Endodermal cell (in vitro differentiated cells): Measurements from ENCODE around the gene KIAA1671. TPM values are rescaled to one million over a fixed set of nuclear protein-coding genes. Genes with fewer than 3 reads are reported as not detected.

Source experiments
- DNase-seq: peaks from one replicate; pipeline ENCODE4 v3.0.0-alpha.2; 2017
- H3K27ac ChIP-seq: 2 replicates; pipeline ENCODE4 v1.5.1; 2013; ENCODE audit warnings: mild to moderate bottlenecking, low read depth, low read length, moderate library complexity
- H3K27me3 ChIP-seq: 2 replicates; pipeline ENCODE4 v1.6.1; 2013; ENCODE audit warnings: mild to moderate bottlenecking, low read length, moderate library complexity; ENCODE audit not compliant: insufficient read depth, control insufficient read depth, poor library complexity, severe bottlenecking
- H3K36me3 ChIP-seq: 2 replicates; pipeline ENCODE4 v1.7.0; 2013; ENCODE audit warnings: mild to moderate bottlenecking, low read length, moderate library complexity; ENCODE audit not compliant: control insufficient read depth, insufficient read depth
- H3K4me1 ChIP-seq: one replicate; pipeline ENCODE4 v1.7.0; 2013; ENCODE audit warnings: low read length; ENCODE audit not compliant: control insufficient read depth, insufficient read depth
- H3K4me3 ChIP-seq: 2 replicates; pipeline ENCODE4 v1.5.1; 2013; ENCODE audit warnings: mild to moderate bottlenecking, low read length, moderate library complexity
- H3K9ac ChIP-seq: 2 replicates; pipeline ENCODE4 v1.6.1; 2013; ENCODE audit warnings: mild to moderate bottlenecking, low read length, moderate library complexity; ENCODE audit not compliant: poor library complexity, severe bottlenecking; ENCODE audit errors: extremely low read depth
- H3K9me3 ChIP-seq: 2 replicates; pipeline ENCODE4 v1.6.1; 2013; ENCODE audit warnings: mild to moderate bottlenecking, low read length, moderate library complexity; ENCODE audit not compliant: control insufficient read depth
- H3K27ac Mint-ChIP-seq: 2 replicates; pipeline ENCODE4 v1.8.0; 2020; ENCODE audit warnings: mixed read lengths
- H3K27me3 Mint-ChIP-seq: 2 replicates; pipeline ENCODE4 v1.8.0; 2021; ENCODE audit warnings: mild to moderate bottlenecking, mixed read lengths; ENCODE audit not compliant: insufficient read depth
- H3K36me3 Mint-ChIP-seq: 2 replicates; pipeline ENCODE4 v1.8.0; 2020; ENCODE audit warnings: low read depth, mixed read lengths
- H3K4me1 Mint-ChIP-seq: 2 replicates; pipeline ENCODE4 v1.8.0; 2020; ENCODE audit warnings: mixed read lengths
- H3K4me3 Mint-ChIP-seq: 2 replicates; pipeline ENCODE4 v1.8.0; 2020; ENCODE audit warnings: mild to moderate bottlenecking, moderate library complexity, mixed read lengths
- H3K9me3 Mint-ChIP-seq: 2 replicates; pipeline ENCODE4 v1.8.0; 2020; ENCODE audit warnings: mild to moderate bottlenecking, mixed read lengths
- CTCF ChIP-seq: fragments of 200-600 bp; sonication (generic); conservative IDR thresholded peaks from 2 replicates; pipeline ENCODE4 v1.5.0; 2021; ENCODE audit warnings: antibody characterized with exemption, mild to moderate bottlenecking
- WGBS, 2 experiments: methylation state at CpG; one replicate each; pipeline versions ENCODE4 v1.1.5 to v1.1.7; 2013; ENCODE audit warnings: missing lambda C conversion rate in 2 of 2, mixed read lengths in 1 of 2; ENCODE audit not compliant: insufficient coverage in 1 of 2, insufficient read length in 1 of 2; 5-methylcytosine and 5-hydroxymethylcytosine counted together
- total RNA-seq, 2 donors: library from RNA; stranded (reverse); fragmentation: NEBNext Ultra II Directional in 1 of 2; extraction: Animal tissue kit (Norgen Biotek cat#: 25700) in 1 of 2; gene quantifications; 2 replicates in 1 of 2; 3 replicates in 1 of 2; pipeline ENCODE4 v1.2.1, GENCODE V29; 2021

KIAA1671 gene
- total RNA-seq, 2 donors from 2014 or later: 38.8 to 43.7 TPM

DNA sequence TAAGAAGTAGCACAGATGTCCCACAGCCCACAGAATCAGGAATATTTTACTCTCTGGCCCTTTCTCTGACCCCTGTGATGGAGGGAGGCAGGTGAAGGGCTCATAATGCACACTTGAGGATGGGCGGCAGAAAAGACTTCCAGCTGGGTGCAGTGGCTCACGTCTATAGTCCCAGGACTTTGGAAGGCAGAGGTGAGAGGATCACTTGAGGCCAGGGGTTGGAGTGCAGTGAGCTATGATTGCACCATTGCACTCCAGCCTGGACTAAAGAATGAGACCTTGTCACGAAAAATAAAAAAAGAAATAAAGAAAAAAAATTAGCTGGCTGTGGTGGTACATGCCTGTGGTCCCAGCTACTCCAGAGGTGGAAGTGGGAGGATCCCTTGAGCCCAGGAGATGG, 233.6 kb downstream of the KIAA1671 start:
- no peaks in the 10 kb centered on the region for H3K27me3 Mint-ChIP-seq
- Histone ChIP-seq H3K27me3 (no peaks in the 10 kb centered on the region), H3K36me3 (peaks cover 31% of the 10 kb centered on the region), H3K27ac (no peak overlapping the region), H3K9ac (no peak overlapping the region), H3K4me1 (no peaks in the 10 kb centered on the region), H3K4me3 (no peak overlapping the region), H3K9me3 (no peaks in the 10 kb centered on the region)
- peaks cover 4% of the 10 kb centered on the region for H3K9me3 Mint-ChIP-seq
- WGBS, 2 experiments: 82 to 94% methylated on average over 3 of the region's 3 CpGs
- no peak for TF ChIP-seq CTCF
- no peak for DNase-seq
- H3K36me3 Mint-ChIP-seq: peaks cover 68% of the 10 kb centered on the region
- no peaks in the 10 kb centered on the region for H3K4me1 Mint-ChIP-seq
- no peak overlapping the region for H3K27ac Mint-ChIP-seq
- no peak overlapping the region for H3K4me3 Mint-ChIP-seq

DNA sequence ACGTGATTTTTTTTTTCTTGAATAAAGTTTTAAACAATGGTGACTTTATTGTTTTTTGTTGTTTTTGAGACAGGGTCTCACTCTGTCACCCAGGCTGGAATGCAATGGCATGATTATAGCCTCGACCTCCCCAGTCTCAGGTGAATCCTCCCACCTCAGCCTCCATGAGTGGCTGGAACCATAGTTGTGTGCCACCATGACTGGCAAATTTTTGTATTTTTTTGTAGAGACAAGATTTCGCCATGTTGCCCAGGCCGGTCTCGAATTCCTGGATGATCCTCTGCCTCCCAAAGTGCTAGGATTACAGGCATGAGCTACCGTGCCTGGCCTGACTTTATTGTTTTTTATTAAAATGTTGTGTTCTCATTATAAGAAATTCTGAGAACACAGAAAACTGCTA, 235.0 kb downstream of the KIAA1671 start:
- no peak overlapping the region for H3K27ac ChIP-seq
- Mint-ChIP-seq H3K4me3 (no peak overlapping the region), H3K4me1 (no peaks in the 10 kb centered on the region), H3K36me3 (peaks cover 68% of the 10 kb centered on the region), H3K27me3 (no peaks in the 10 kb centered on the region), H3K9me3 (peaks cover 4% of the 10 kb centered on the region), H3K27ac (no peak overlapping the region)
- H3K9me3 ChIP-seq: no peaks in the 10 kb centered on the region
- H3K4me3 ChIP-seq: no peak overlapping the region
- H3K36me3 ChIP-seq: peaks cover 31% of the 10 kb centered on the region
- H3K9ac ChIP-seq: no peak overlapping the region
- no peaks in the 10 kb centered on the region for H3K27me3 ChIP-seq
- TF ChIP-seq CTCF: no peak
- WGBS, 2 experiments: 93 to 95% methylated on average over 6 of the region's 6 CpGs
- DNase-seq: no peak
- no peaks in the 10 kb centered on the region for H3K4me1 ChIP-seq

DNA sequence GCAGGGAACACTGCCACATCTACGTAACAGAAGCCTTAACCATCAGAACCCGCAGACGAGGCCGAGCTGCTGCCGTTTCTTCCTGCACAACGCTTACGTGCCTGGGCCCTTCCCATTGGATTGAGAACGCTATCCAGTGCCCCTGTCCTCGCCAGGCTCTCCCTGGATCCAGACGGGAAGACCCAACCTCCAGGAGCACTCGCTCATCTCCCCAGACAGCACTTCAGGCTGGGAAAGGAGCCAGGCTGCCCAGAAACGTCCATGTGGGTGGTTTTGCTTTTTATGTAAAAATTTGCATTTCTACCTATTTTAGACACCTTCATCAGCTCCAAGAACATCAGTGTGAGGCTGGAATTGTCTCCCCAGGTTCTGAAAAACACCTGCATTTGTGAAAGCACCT, 239.9 kb downstream of the KIAA1671 start:
- no peaks in the 10 kb centered on the region for H3K9me3 ChIP-seq
- H3K9ac ChIP-seq: no peak overlapping the region
- no peak for TF ChIP-seq CTCF

More for the DNA sequence above, 239.9 kb downstream of the KIAA1671 start:
- H3K4me1 Mint-ChIP-seq: no peaks in the 10 kb centered on the region
- DNase-seq: no peak
- WGBS, 2 experiments: 91 to 94% methylated on average over 10 to 12 of the region's 12 CpGs
- Histone ChIP-seq H3K4me3 (no peak overlapping the region), H3K4me1 (no peaks in the 10 kb centered on the region), H3K27ac (no peak overlapping the region), H3K27me3 (no peaks in the 10 kb centered on the region), H3K36me3 (peaks cover 39% of the 10 kb centered on the region)
- peaks cover 54% of the 10 kb centered on the region for H3K36me3 Mint-ChIP-seq
- no peak overlapping the region for H3K4me3 Mint-ChIP-seq
- no peak overlapping the region for H3K27ac Mint-ChIP-seq
- peaks cover 4% of the 10 kb centered on the region for H3K9me3 Mint-ChIP-seq
- no peaks in the 10 kb centered on the region for H3K27me3 Mint-ChIP-seq
